ENCODE results near the gene CTDSPL.
A peak's percentile ranks its signal among the peaks of the same experiment; 100 is the strongest.

The CTDSPL gene

GRCh38 chr3:37853691-37854413 is 7.8 kb upstream of the CTDSPL start:
- no peak for FAIRE-seq
- DNase-seq (ENCODE audit: low spot score): no peak

GRCh38 chr3:37855363-37855970 is 6.2 kb upstream of the CTDSPL start:
- DNase-seq (ENCODE audit: low spot score): peak; percentile 24
- no peak for FAIRE-seq

GRCh38 chr3:37856381-37856780 is 5.3 kb upstream of the CTDSPL start:
- no peak for FAIRE-seq
- no peak for DNase-seq (ENCODE audit: low spot score)

GRCh38 chr3:37858742-37859141 is 2.9 kb upstream of the CTDSPL start:
- DNase-seq (ENCODE audit: low spot score): no peak
- FAIRE-seq: no peak

GRCh38 chr3:37859354-37859753 is 2.3 kb upstream of the CTDSPL start:
- no peak for FAIRE-seq

GRCh38 chr3:37859908-37860199 is 1.8 kb upstream of the CTDSPL start:
- FAIRE-seq (no peak), DNase-seq (ENCODE audit: low spot score) (no peak)

More at GRCh38 chr3:37859354-37859753, 2.3 kb upstream of the CTDSPL start:
- no peak for DNase-seq (ENCODE audit: low spot score)

- no peak for FAIRE-seq
- DNase-seq (ENCODE audit: low spot score): no peak
Observed at GRCh38 chr3:37862219-37862902, 681 bp downstream of the CTDSPL start.

- no peak for FAIRE-seq
- DNase-seq (ENCODE audit: low spot score): no peak
Observed at GRCh38 chr3:37862903-37863815, 1.5 kb downstream of the CTDSPL start.

GRCh38 chr3:37863949-37864822 is 2.5 kb downstream of the CTDSPL start:
- FAIRE-seq (no peak), DNase-seq (ENCODE audit: low spot score) (no peak)

- DNase-seq (ENCODE audit: low spot score) (no peak), FAIRE-seq (no peak)
Observed at GRCh38 chr3:37864904-37865303, 3.2 kb downstream of the CTDSPL start.

- DNase-seq (ENCODE audit: low spot score): no peak
- FAIRE-seq: no peak
Observed at GRCh38 chr3:37867144-37867543, 5.5 kb downstream of the CTDSPL start.

GRCh38 chr3:37871858-37872257 is 10.2 kb downstream of the CTDSPL start:
- FAIRE-seq (no peak), DNase-seq (ENCODE audit: low spot score) (no peak)

GRCh38 chr3:37872413-37873160 is 10.9 kb downstream of the CTDSPL start:
- FAIRE-seq (no peak), DNase-seq (ENCODE audit: low spot score) (no peak)

- DNase-seq (ENCODE audit: low spot score): no peak
- FAIRE-seq: no peak
Observed at GRCh38 chr3:37876279-37876678, 14.6 kb downstream of the CTDSPL start.

GRCh38 chr3:37882711-37883110 is 21.0 kb downstream of the CTDSPL start:
- FAIRE-seq (no peak), DNase-seq (ENCODE audit: low spot score) (no peak)

GRCh38 chr3:37885814-37886213 is 24.1 kb downstream of the CTDSPL start:
- DNase-seq (ENCODE audit: low spot score): no peak
- FAIRE-seq: no peak

GRCh38 chr3:37886395-37886794 is 24.7 kb downstream of the CTDSPL start:
- FAIRE-seq (no peak), DNase-seq (ENCODE audit: low spot score) (no peak)

GRCh38 chr3:37887062-37887461 is 25.4 kb downstream of the CTDSPL start:
- no peak for DNase-seq (ENCODE audit: low spot score)

GRCh38 chr3:37887824-37888223 is 26.1 kb downstream of the CTDSPL start:
- DNase-seq (ENCODE audit: low spot score): no peak
- no peak for FAIRE-seq

More at GRCh38 chr3:37887062-37887461, 25.4 kb downstream of the CTDSPL start:
- no peak for FAIRE-seq

GRCh38 chr3:37888421-37888820 is 26.7 kb downstream of the CTDSPL start:
- FAIRE-seq: no peak
- no peak for DNase-seq (ENCODE audit: low spot score)
